ENCODE results near the gene OR5T2.

Gene OR5T2

DNA sequence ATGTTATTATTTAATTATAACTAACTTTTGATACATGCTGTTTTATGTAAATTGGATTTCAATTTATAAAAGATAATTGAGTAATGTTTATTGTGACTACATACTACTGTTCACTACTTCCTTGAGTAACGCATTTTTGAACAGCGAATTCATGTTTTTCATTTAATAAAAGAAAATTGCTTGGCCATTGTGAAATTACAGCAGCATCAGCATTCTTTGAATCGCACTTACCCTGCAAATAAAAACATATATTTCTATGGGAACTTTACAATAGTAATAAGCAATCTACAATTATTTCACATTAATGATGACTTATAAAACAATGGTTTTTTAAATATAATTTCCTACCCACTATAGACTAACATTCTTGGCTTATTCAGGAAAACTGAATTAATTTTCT, 37.4 kb downstream of the OR5T2 start:
- TF ChIP-seq, protein P1, sequence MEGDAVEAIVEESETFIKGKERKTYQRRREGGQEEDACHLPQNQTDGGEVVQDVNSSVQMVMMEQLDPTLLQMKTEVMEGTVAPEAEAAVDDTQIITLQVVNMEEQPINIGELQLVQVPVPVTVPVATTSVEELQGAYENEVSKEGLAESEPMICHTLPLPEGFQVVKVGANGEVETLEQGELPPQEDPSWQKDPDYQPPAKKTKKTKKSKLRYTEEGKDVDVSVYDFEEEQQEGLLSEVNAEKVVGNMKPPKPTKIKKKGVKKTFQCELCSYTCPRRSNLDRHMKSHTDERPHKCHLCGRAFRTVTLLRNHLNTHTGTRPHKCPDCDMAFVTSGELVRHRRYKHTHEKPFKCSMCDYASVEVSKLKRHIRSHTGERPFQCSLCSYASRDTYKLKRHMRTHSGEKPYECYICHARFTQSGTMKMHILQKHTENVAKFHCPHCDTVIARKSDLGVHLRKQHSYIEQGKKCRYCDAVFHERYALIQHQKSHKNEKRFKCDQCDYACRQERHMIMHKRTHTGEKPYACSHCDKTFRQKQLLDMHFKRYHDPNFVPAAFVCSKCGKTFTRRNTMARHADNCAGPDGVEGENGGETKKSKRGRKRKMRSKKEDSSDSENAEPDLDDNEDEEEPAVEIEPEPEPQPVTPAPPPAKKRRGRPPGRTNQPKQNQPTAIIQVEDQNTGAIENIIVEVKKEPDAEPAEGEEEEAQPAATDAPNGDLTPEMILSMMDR (conservative IDR thresholded peaks at IDR 0.05; ENCODE audit: low read length): no peak
- DNase-seq (ENCODE audit: low read depth): no peak
- no peak overlapping the region for H3K4me3 ChIP-seq (ENCODE audit: low read length)

DNA sequence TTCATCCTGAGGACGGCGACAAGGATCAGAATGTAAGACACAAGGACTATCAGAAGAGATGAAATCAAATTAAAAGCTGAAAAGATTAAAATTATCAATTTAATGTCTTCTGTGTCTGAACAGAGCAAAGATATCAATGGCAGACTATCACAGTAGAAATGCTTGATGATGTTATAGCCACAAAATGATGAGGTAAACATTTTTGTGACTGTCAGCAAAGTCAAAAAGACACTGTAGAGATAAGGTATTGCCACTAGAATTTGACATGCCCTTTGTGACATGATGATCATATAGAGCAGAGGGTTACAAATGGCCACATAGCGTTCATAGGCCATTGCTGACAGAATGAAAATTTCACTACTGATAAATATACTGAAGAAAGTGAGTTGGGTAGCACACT, 45.5 kb downstream of the OR5T2 start:
- H3K4me3 ChIP-seq (ENCODE audit: low read length): no peak overlapping the region
- no peak for DNase-seq (ENCODE audit: low read depth)
- TF ChIP-seq, protein P1 (conservative IDR thresholded peaks at IDR 0.05; ENCODE audit: low read length): no peak

DNA sequence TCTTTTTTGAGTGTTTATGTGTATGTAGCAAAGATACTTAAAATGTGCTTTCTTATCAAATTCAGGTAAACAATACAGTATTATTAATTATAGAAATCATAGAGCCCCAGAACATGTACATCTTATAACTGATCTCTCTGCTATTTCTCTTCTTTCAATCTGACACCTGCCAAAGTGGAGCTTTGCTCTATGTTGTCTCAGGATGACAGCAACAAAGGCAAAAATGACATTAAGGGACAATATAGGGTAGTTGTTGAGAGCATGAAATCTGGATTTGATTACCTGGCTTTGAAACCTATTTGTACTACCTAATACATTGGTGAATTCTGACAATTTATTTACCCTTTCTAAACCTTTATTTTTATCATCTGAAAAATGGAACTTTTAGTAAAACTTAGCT, 50.6 kb downstream of the OR5T2 start:
- TF ChIP-seq, protein P1 (conservative IDR thresholded peaks at IDR 0.05; ENCODE audit: low read length): no peak
- DNase-seq (ENCODE audit: low read depth): no peak
- no peak overlapping the region for H3K4me3 ChIP-seq (ENCODE audit: low read length)

All from AG10803 (cell line).